WTC11 (cell line): ENCODE measurements around the gene CFH.

Experiments
- CTCF ChIP-seq: fragments of 200-600 bp; IDR thresholded peaks from 2 replicates; pipeline ENCODE4 v1.8.0; 2022; ENCODE audit warnings: antibody characterized with exemption
- FOXJ3 ChIP-seq: sonication (generic); formaldehyde crosslinking; IDR thresholded peaks from 2 replicates; pipeline ENCODE4 v1.9.0; 2021; ENCODE audit warnings: missing genetic modification reagents, mild to moderate bottlenecking, borderline replicate concordance
- MAX ChIP-seq: sonication (generic); formaldehyde crosslinking; IDR thresholded peaks from 2 replicates; pipeline ENCODE4 v1.8.0; 2022; ENCODE audit warnings: mild to moderate bottlenecking, missing genetic modification reagents
- NFATC4 ChIP-seq: fragments of 250-450 bp; sonication (Bioruptor Pico); IDR thresholded peaks from 2 replicates; pipeline ENCODE4 v1.9.0; 2021; ENCODE audit warnings: mild to moderate bottlenecking
- OVOL2 ChIP-seq: fragments of 250-450 bp; sonication (Bioruptor Pico); IDR thresholded peaks from 2 replicates; pipeline ENCODE4 v1.9.0; 2021; ENCODE audit warnings: mild to moderate bottlenecking, borderline replicate concordance
- TEAD1 ChIP-seq: sonication (generic); formaldehyde crosslinking; IDR thresholded peaks from 2 replicates; pipeline ENCODE4 v1.8.0; 2022; ENCODE audit warnings: mild to moderate bottlenecking, missing genetic modification reagents
- USF2 ChIP-seq: sonication (generic); formaldehyde crosslinking; IDR thresholded peaks from 2 replicates; pipeline ENCODE4 v1.8.1; 2023; ENCODE audit warnings: mild to moderate bottlenecking, missing genetic modification reagents, moderate library complexity
- ZNF121 ChIP-seq: sonication (generic); formaldehyde crosslinking; IDR thresholded peaks from 2 replicates; pipeline ENCODE4 v1.8.0; 2023; ENCODE audit warnings: missing genetic modification reagents
- ZNF425 ChIP-seq: fragments of 250-450 bp; sonication (Bioruptor Pico); conservative IDR thresholded peaks from 2 replicates; pipeline ENCODE4 v1.9.0; 2021; ENCODE audit warnings: mild to moderate bottlenecking

GRCh38 chr1:196773713-196774112, 121.9 kb downstream of the CFH start:
- TF ChIP-seq CTCF (no peak), MAX (CRISPR knock-in tag) (no peak), OVOL2 (no peak), ZNF121 (CRISPR knock-in tag) (no peak), ZNF425 (CRISPR knock-in tag) (no peak), USF2 (CRISPR knock-in tag) (no peak), NFATC4 (CRISPR knock-in tag) (no peak), TEAD1 (CRISPR knock-in tag) (no peak), FOXJ3 (CRISPR knock-in tag) (no peak)
